HepG2 (cell line): Measurements from ENCODE around the gene RASSF7. TPM values are rescaled to one million over a fixed set of nuclear protein-coding genes. Genes with fewer than 3 reads are reported as not detected.
A peak's percentile ranks its signal among the peaks of the same experiment; 100 is the strongest.

Source experiments
- ERF ChIP-seq: IDR thresholded peaks from 2 replicates; pipeline ENCODE4 v1.6.1; 2018; ENCODE audit warnings: missing biosample characterization, missing genetic modification reagents
- FOXC1 ChIP-seq: sonication (generic); formaldehyde crosslinking; IDR thresholded peaks from 2 replicates; pipeline ENCODE4 v1.8.0; 2022; ENCODE audit warnings: mild to moderate bottlenecking, missing genetic modification reagents, borderline replicate concordance
- GLI4 ChIP-seq: sonication (generic); formaldehyde crosslinking; IDR thresholded peaks from 2 replicates; pipeline ENCODE4 v1.5.1; 2020; ENCODE audit warnings: missing genetic modification reagents, mild to moderate bottlenecking, moderate library complexity, borderline replicate concordance
- HBP1 ChIP-seq: IDR thresholded peaks from 2 replicates; pipeline ENCODE4 v1.6.1; 2016; ENCODE audit warnings: low read depth, control low read depth
- HNF1A ChIP-seq, 2 experiments: sonication (generic) in 1 of 2; formaldehyde crosslinking in 1 of 2; IDR thresholded peaks; 2 replicates each; pipeline versions ENCODE4 v1.4.0 to v1.6.1; 2016 to 2020; ENCODE audit warnings: borderline replicate concordance in 1 of 2, low read depth in 1 of 2, mild to moderate bottlenecking in 1 of 2, missing genetic modification reagents in 1 of 2
- NFE2L2 ChIP-seq: fragments of 150-350 bp; IDR thresholded peaks from 2 replicates; pipeline ENCODE4 v1.6.1; 2014; ENCODE audit warnings: low read length
- NR2F6 ChIP-seq, 2 experiments: IDR thresholded peaks; 2 replicates each; pipeline ENCODE4 v1.6.1; 2016; ENCODE audit warnings: antibody characterized with exemption in 1 of 2, mild to moderate bottlenecking in 1 of 2
- PHF5A ChIP-seq: IDR thresholded peaks from one replicate; pipeline ENCODE4 v1.6.1; 2018; ENCODE audit warnings: low read depth, missing genetic modification reagents; ENCODE audit not compliant: unreplicated experiment
- POLR2AphosphoS2 ChIP-seq: IDR thresholded peaks from 2 replicates; pipeline ENCODE4 v1.6.1; 2011; ENCODE audit warnings: low read depth, low read length, improper control_type of control experiment
- RBFOX2 ChIP-seq: fragments of 200-400 bp; formaldehyde crosslinking; IDR thresholded peaks from 2 replicates; pipeline ENCODE4 v1.6.1; 2017; ENCODE audit warnings: low read depth, mild to moderate bottlenecking, low read length
- REST ChIP-seq, 2 experiments: IDR thresholded peaks; 2 replicates each; pipeline ENCODE4 v1.6.1; 2011 to 2012; ENCODE audit warnings: low read length in 2 of 2, borderline replicate concordance in 1 of 2, low read depth in 1 of 2, mild to moderate bottlenecking in 1 of 2, moderate library complexity in 1 of 2
- SNAPC5 ChIP-seq: sonication (generic); formaldehyde crosslinking; IDR thresholded peaks from 2 replicates; pipeline ENCODE4 v1.8.1; 2023; ENCODE audit warnings: mild to moderate bottlenecking, missing genetic modification reagents, borderline replicate concordance
- SP2 ChIP-seq: sonication (generic); formaldehyde crosslinking; IDR thresholded peaks from 2 replicates; pipeline ENCODE4 v1.5.1; 2020; ENCODE audit warnings: mild to moderate bottlenecking, missing genetic modification reagents
- TEF ChIP-seq: sonication (generic); formaldehyde crosslinking; IDR thresholded peaks from 2 replicates; pipeline ENCODE4 v1.5.0; 2020; ENCODE audit warnings: missing genetic modification reagents
- ZNF10 ChIP-seq: sonication (generic); formaldehyde crosslinking; IDR thresholded peaks from 2 replicates; pipeline ENCODE4 v1.4.0; 2020; ENCODE audit warnings: mild to moderate bottlenecking, low read depth, missing genetic modification reagents, borderline replicate concordance
- ZNF577 ChIP-seq: sonication (generic); formaldehyde crosslinking; IDR thresholded peaks from 2 replicates; pipeline ENCODE4 v1.4.0; 2020; ENCODE audit warnings: mild to moderate bottlenecking, low read depth, missing genetic modification reagents, borderline replicate concordance
- ZNF839 ChIP-seq: sonication (generic); formaldehyde crosslinking; IDR thresholded peaks from 2 replicates; pipeline ENCODE4 v1.4.0; 2020; ENCODE audit warnings: missing genetic modification reagents, mild to moderate bottlenecking, borderline replicate concordance
- ZSCAN25 ChIP-seq: sonication (generic); formaldehyde crosslinking; IDR thresholded peaks from 2 replicates; pipeline ENCODE4 v1.8.0; 2022; ENCODE audit warnings: mild to moderate bottlenecking, missing genetic modification reagents
- ZSCAN31 ChIP-seq: sonication (generic); formaldehyde crosslinking; IDR thresholded peaks from 2 replicates; pipeline ENCODE4 v1.5.0; 2020; ENCODE audit warnings: low read depth, mild to moderate bottlenecking, missing genetic modification reagents
- polyA plus RNA-seq, 8 experiments: library from polyadenylated mRNA; depleted of rRNA in 3 of 8; stranded (reverse) in 7 of 8; unstranded in 1 of 8; fragments of >200 nt; fragmentation: Illumina TruSeq in 4 of 8; extraction: Trizol in 4 of 8; gene quantifications; 2 replicates each; pipeline versions ENCODE4 v1.2.1 to v1.2.3, GENCODE V29; 2011 to 2016; ENCODE audit warnings: low read depth in 4 of 8, missing spikeins in 1 of 8, mixed read lengths in 1 of 8; ENCODE audit not compliant: insufficient read depth in 1 of 8
- total RNA-seq, 5 experiments: library from RNA; depleted of rRNA; stranded (reverse); fragments of >200 nt; fragmentation: Illumina TruSeq; extraction: Trizol; gene quantifications; 2 replicates each; pipeline ENCODE4 v1.2.3, GENCODE V29; 2016; ENCODE audit warnings: low read depth in 1 of 5

RASSF7 gene
- total and polyA plus RNA-seq, 2 of the 13 experiments (the other 11 are each of a cell fraction or from before 2014, with no cell fraction given): 20.2 to 28.6 TPM

GRCh38 chr11:559712-560304 is 962 bp upstream of the RASSF7 start (continued):
- TF ChIP-seq ZSCAN25 (no peak), SNAPC5 (CRISPR knock-in tag) (no peak), RBFOX2 (no peak), SP2 (CRISPR knock-in tag) (no peak), NR2F6 (IDR thresholded peaks at IDR 0.05) (no peak), NR2F6 (CRISPR knock-in tag; IDR thresholded peaks at IDR 0.05) (peak; percentile 61; the same call in 1 of the 2 replicates), ZSCAN31 (no peak), ERF (peak; percentile 41; the same call in 1 of the 2 replicates), NFE2L2 (0 out of 2 replicates have a peak, but pooled peaks have one; percentile 8), POLR2AphosphoS2 (no peak), ZNF10 (CRISPR knock-in tag) (no peak), HBP1 (CRISPR knock-in tag) (0 out of 2 replicates have a peak, but pooled peaks have one; percentile 41), ZNF839 (CRISPR knock-in tag) (no peak), HNF1A (IDR thresholded peaks at IDR 0.05; ENCODE audit: low read depth) (no peak), HNF1A (CRISPR knock-in tag; IDR thresholded peaks at IDR 0.05; ENCODE audit: borderline replicate concordance) (no peak), ZNF577 (CRISPR knock-in tag) (no peak), PHF5A (CRISPR knock-in tag) (peak; percentile 26), GLI4 (no peak), FOXC1 (no peak), TEF (no peak), REST (IDR thresholded peaks at IDR 0.05; ENCODE audit: borderline replicate concordance in 1 of 2, low read depth in 1 of 2, low read length in 2 of 2) (no peak)
